K562 (cell line): ENCODE data around the gene RFC5.
A peak's percentile ranks its signal among the peaks of the same experiment; 100 is the strongest.

Experiments
- POLR2A ChIP-seq: fragments of 450-650 bp; conservative IDR thresholded peaks from 2 replicates; pipeline ENCODE4 v1.6.1; 2016
- TF ChIP-seq, protein P1 (sequence below): sonication (generic); formaldehyde crosslinking; IDR thresholded peaks from 2 replicates; pipeline ENCODE4 v1.8.1; 2022; ENCODE audit warnings: missing genetic modification reagents
- TF ChIP-seq, protein P2 (sequence below), 3 experiments: IDR thresholded peaks in 2 of 3; conservative IDR thresholded peaks in 1 of 3; 2 replicates each; pipeline ENCODE4 v1.5.1; 2011 to 2012; ENCODE audit warnings: low read length in 3 of 3, mild to moderate bottlenecking in 3 of 3, control low read depth in 2 of 3, improper control_type of control experiment in 1 of 3, inconsistent platforms in 1 of 3, low read depth in 1 of 3, mixed read lengths in 1 of 3, moderate library complexity in 1 of 3; ENCODE audit not compliant: insufficient read depth in 2 of 3

GRCh38 chr12:118055144-118055557, 38.6 kb downstream of the RFC5 start:
- no peak for TF ChIP-seq POLR2A
- TF ChIP-seq, protein P1, sequence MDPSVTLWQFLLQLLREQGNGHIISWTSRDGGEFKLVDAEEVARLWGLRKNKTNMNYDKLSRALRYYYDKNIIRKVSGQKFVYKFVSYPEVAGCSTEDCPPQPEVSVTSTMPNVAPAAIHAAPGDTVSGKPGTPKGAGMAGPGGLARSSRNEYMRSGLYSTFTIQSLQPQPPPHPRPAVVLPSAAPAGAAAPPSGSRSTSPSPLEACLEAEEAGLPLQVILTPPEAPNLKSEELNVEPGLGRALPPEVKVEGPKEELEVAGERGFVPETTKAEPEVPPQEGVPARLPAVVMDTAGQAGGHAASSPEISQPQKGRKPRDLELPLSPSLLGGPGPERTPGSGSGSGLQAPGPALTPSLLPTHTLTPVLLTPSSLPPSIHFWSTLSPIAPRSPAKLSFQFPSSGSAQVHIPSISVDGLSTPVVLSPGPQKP: no peak
- TF ChIP-seq, protein P2, sequence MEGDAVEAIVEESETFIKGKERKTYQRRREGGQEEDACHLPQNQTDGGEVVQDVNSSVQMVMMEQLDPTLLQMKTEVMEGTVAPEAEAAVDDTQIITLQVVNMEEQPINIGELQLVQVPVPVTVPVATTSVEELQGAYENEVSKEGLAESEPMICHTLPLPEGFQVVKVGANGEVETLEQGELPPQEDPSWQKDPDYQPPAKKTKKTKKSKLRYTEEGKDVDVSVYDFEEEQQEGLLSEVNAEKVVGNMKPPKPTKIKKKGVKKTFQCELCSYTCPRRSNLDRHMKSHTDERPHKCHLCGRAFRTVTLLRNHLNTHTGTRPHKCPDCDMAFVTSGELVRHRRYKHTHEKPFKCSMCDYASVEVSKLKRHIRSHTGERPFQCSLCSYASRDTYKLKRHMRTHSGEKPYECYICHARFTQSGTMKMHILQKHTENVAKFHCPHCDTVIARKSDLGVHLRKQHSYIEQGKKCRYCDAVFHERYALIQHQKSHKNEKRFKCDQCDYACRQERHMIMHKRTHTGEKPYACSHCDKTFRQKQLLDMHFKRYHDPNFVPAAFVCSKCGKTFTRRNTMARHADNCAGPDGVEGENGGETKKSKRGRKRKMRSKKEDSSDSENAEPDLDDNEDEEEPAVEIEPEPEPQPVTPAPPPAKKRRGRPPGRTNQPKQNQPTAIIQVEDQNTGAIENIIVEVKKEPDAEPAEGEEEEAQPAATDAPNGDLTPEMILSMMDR (IDR thresholded peaks at IDR 0.05 in 2 of 3, conservative IDR thresholded peaks at IDR 0.05 in 1 of 3; ENCODE audit: insufficient read depth in 2 of 3, low read depth in 1 of 3, low read length in 3 of 3): peak; percentile 76 to 82 (median 79)
